HG03354 (cell line): ENCODE measurements around the gene LMF1.

ENCODE experiments used
- ATAC-seq: cut with Tn5 transposase; IDR thresholded peaks from one replicate; pipeline ENCODE4 v1.9.1; 2021; ENCODE audit warnings: mild to moderate bottlenecking; ENCODE audit not compliant: unreplicated experiment, poor library complexity, severe bottlenecking

Gene LMF1

GRCh38 chr16:919658-920050 lies 51.1 kb downstream of the LMF1 start:
- no peak for ATAC-seq

DNA sequence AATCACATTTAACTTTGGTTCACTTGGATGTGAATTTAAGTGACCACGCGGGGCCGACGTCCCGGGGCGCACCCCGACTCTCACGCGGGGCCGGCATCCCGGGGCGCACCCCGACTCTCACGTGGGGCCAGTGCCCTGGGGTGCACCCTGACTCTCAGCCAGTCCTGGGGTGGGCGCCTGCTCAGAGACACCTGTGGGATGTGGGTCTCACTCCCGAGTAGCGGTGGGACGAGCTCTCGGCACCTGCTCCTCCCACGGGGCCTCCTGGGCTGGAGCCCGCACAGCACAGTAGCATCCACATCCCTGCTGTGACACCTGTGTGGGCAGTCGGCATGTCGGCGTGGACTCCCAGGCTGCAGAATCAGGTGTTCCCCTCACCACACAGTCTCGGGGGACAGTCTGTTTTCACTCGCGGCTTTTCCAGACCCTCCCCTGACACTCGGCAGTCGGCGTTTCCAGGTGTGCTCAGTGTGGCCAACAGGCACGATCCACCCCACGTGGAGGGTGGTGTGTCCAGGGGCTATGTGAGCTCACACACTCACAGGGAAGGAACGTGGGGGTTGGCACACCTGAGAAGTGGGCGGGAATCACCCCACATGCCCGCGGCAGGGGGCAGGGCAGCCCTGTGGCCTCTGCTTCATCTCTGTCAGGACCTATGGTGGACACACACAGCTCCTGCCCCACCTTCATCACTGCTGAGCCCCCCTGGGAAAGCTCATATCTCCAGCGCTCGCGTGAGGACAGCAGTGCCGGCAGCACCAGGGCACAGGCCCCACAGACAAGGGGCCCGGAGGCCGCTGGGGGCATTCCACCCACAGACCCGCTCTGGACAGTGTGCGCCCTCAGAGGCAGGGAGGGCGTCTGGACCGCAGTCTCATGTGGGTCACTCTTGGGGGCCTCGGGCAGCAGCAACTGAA lies 51.8 kb downstream of the LMF1 start:
- no peak for ATAC-seq

- ATAC-seq: no peak
Observed at GRCh38 chr16:918068-918467, 52.7 kb downstream of the LMF1 start.

GRCh38 chr16:917591-918061 lies 53.2 kb downstream of the LMF1 start:
- no peak for ATAC-seq

DNA sequence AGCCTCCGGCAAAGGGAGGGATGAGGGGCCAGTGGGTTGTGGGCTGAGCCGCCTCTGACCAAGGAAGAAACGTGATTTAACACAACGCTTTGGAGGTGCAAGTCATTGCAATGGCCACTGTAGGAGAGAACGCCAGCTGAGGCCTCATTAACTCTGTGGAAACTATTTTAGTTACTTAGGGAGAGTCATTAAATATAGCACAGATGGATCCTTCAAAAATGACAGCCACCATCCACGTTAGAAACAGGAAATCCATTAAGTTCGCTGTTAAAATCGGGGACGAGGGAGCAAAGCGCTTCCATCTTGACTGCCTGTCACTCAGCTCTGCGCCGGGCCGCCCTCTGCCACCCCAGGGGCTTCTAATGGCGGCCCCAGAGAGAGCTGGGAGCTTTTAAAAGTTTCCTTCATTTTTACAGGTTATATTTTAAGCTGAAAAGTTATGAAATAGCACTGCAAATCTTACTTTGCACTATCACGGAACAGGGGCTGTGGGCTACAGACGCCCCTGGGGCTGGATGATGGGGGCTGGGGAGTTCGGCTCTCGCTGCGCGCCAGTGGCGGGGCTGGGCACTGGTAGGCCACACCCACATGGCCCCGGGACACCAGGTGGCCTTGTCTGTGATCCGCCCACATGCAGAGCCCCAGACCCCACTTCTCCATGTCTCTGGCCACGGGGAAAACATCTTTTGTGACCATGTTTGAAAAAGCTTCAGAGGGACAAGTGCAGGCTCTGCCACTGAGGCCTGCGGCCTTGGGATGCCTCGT lies 54.6 kb downstream of the LMF1 start:
- no peak for ATAC-seq

DNA sequence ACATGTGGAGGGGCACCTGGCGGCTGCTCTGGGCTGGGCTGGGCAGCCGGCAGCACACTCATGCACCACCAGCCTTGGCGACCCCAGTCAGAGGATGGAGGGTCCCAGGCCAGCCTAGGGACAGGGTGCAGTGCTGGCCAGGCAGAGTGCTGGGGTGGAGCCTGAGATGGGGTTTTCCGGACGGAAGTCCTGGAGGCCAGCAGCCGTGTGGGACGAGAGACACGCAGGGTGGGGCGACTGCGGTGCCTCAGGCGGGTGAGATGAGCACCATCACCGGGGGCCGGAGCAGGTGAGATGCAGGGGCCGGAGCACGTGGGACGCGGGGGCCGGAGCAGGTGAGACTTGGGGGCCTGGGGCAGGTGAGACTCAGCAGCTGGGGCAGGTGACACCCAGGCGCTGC lies 55.2 kb downstream of the LMF1 start:
- ATAC-seq: no peak

DNA sequence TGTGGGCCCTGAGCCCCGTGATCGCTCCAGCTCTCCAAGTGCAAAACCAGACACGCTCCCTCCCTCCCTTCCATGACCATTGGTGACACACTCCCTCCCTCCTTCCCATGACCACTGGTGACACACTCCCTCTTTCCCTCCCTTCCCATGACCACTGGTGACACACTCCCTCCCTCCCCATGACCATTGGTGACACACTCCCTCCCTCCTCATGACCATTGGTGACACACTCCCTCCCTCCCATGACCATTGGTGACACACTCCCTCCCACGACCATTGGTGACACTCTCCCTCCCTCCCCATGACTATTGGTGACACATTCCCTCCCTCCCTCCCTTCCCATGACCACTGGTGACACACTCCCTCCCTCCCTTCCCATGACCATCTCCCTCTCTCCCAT lies 56.3 kb downstream of the LMF1 start:
- ATAC-seq: no peak

DNA sequence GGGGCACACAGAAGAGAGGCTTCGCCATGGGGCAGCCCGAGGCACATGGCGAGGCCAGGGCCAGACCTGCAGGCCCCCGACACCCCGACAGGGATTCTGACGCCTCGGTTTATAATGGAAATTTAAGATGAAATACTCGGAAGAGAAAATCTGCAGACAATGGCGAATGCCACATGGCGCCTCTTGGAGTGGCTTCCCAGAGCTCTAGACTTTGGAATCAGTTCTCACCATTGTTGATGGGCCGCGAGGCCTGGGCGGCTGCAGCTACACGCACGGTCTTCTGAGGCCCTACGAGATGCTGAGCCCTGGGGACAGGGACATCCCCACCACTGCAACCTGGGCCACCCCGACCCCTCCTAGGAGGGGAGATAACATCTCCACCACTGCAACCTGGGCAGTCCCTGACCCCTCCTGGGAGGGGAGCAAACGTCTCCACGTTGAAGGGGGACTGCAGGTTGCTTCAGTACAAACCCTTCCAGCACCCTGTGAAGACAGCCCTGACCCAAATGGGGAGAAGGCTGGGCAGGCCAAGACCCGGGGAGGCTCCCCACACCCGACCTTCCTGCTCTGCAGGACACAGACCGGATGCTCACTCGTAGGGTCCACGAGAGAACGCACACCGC lies 56.9 kb downstream of the LMF1 start:
- ATAC-seq: no peak

DNA sequence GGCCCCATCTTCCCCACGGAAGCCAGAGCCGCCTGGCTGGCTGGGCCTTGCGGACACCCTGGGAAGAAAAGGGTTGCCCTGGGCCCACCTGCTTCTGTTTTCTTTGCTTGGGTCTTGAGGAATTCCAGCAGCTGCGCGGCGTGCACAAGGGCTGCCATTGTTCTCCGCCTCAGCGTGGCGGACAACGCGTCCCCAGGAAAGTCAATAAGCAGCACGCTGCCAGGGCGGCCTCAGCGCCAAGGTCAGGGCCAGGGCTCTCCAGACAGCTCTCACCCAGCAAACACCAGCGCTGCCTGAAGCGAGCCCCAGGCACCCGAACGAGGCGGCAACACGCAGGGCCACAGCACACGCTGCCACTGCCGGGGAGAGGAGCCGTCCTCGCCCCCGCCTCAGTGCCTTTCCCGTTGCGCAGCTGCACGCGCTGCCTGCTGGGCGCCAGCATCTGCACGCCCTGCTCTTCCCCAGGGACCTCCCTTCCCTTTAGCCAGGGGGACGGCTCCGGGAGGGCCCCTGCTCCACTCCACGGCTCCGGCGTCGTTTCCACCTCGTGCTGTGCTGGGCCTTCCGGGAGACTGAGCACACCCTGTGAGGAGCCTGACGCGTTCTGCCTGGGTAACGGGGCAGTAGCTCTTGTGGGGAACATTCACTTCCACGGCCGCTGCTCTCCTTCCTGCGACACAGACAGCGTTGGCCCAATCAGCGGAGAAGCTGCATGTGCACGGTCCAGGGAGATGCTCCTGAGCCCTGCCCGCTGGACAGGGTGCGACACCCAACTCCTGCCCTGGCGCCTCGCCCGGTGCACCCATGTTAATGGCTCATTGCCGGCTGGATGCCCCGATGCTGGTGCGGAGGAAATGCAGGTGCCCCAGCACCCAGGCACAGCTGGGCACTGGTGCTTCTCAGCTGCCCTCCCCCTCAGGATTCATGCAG lies 57.8 kb downstream of the LMF1 start:
- ATAC-seq: no peak

DNA sequence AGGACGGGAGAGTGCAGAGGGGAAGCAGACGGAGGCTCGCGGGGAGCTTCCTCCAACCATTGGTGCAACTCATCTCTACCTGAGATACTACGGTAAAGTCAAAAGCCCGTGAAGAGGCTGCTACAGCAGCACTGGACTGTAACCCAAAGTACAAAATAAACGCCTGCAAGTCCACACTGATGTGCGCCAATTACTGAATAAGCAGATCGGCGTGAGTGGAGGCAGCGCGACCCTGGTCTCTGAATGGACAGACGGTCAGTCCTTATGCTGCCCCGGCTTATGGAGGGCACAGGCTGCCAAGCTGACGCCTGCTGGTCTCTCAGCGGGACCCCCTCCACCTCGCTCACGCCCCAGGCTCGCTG lies 58.5 kb downstream of the LMF1 start:
- ATAC-seq: no peak

DNA sequence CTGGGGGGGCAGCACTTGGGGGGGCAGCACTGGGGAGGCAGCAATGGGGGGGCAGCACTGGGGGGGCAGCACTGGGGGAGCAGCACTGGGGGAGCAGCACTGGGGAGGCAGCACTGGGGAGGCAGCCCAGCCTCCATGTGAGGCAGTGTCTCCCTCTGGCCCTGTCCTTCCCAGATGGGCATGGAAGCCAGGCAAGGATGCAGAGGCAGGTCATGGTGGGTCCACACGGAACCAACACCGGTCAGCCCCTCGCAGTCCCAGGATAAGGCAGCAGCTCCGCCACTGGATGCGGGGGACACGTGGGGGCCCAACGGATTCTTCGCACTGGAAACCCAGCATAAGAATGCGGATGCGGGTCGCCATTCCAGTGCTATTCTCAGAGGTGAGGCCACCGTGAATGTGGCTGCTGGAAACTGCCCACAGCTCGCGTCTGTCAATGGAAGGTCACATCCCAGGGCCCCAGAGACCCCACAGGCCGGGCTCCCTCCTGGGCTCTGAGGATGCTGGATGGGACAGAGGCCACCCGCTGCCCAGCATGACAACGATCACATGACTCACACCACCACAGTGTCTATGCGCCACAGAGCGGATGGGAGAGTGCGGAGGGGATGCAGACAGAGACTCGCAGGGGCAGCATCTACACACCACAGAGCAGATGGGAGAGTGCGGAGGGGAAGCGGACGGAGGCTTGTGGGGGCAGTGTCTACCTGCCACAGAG lies 59.0 kb downstream of the LMF1 start:
- no peak for ATAC-seq

DNA sequence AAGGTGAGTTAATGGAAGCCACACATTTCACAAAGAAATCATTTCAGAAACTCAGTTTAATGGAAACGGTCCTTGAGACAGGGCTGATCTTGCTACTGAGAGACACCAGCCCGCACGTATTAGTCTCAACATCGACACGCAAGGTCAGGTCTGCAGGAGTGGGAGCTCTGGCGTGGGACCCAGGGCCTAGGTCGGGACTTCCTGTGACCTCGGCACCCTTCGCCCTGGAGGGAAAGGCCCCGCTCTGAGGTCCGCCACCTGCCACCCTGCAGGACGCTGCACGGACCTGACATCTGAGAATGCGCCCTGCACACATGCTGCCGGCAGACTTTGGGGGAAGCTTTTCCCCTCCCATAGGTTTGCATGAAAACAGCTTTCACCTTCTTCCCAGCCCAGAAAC lies 59.7 kb downstream of the LMF1 start:
- no peak for ATAC-seq

GRCh38 chr16:910181-910580 lies 60.6 kb downstream of the LMF1 start:
- no peak for ATAC-seq

DNA sequence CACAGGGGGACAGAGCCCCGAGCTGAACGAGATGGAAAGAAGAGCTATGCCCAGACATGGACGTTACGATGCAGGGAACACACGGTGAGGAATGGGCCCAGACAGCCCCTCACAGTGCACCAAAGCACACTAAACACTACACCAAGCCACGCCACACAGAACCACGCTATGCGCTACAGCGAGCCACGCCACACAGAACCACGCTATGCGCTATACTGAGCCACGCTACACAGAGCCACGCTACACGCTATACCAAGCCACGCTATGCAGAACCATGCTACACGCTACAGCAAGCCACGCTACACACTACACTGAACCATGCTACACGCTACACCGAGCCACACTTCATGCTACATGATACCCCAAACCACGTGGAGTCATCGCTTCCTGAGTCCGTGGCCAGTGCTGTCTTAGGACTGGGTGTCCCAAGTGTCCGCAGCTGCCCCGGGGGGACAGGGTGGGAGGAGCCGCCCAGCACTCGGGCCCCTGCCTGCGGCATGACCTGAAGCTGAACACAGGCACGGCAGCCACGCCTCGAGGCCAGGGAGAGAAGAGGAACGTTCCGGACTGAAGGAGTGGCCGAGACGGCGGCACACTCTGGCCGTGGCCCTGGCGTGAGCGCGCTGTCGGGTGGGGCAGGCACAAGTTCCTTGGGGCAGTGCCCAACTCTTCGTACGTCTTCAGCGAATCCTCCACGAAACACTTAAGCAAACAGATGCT lies 61.3 kb downstream of the LMF1 start:
- ATAC-seq: no peak

DNA sequence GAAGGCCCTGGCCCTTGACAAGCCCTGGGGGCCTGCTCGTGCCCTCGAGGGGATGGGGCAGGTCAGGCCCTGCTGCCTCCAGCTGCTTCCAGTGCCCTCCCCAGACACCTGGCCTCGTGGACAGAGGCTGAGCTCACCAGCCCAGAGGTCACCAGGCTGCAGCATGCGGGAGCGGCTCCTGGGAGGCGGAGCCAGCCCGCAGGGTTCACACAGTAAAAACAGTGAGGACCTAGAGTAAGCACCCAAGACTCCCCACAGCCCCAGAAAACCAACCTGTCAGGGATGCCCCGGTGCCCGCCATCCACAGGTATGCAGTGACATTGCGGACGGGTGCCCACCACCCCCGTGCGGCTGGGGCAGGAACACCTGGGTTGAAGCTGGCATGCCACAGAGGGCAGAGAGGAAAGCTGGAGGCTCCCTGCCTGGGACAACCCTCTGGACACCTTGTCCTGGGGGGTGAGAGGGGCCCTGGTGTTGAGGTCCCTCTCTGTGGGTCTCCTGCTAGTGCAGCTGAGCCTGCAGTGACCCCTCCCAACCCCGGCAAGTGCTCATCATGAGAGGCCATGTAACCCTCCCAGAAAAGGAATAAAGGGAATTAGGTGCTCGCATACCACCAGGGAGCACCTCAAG lies 62.1 kb downstream of the LMF1 start:
- ATAC-seq: no peak

- ATAC-seq: no peak
Observed at GRCh38 chr16:907842-908241, 62.9 kb downstream of the LMF1 start.

GRCh38 chr16:907361-907760 lies 63.4 kb downstream of the LMF1 start:
- no peak for ATAC-seq

GRCh38 chr16:906296-906695 lies 64.5 kb downstream of the LMF1 start:
- no peak for ATAC-seq
